HL-60/S4 treated with phorbol 12-myristate 13-acetate at 8.2 ng/mL for 4 days and 3 days (cell line): ENCODE results near the gene FCHSD2.

Experiments used
- in situ Hi-C: fragments of 300-500 bp; cut with MboI; formaldehyde crosslinking; loops from 2 replicates; pipeline ENCODE4 v1.15.0; 2022; ENCODE audit warnings: low sequenced_read_pairs

Gene FCHSD2

DNA sequence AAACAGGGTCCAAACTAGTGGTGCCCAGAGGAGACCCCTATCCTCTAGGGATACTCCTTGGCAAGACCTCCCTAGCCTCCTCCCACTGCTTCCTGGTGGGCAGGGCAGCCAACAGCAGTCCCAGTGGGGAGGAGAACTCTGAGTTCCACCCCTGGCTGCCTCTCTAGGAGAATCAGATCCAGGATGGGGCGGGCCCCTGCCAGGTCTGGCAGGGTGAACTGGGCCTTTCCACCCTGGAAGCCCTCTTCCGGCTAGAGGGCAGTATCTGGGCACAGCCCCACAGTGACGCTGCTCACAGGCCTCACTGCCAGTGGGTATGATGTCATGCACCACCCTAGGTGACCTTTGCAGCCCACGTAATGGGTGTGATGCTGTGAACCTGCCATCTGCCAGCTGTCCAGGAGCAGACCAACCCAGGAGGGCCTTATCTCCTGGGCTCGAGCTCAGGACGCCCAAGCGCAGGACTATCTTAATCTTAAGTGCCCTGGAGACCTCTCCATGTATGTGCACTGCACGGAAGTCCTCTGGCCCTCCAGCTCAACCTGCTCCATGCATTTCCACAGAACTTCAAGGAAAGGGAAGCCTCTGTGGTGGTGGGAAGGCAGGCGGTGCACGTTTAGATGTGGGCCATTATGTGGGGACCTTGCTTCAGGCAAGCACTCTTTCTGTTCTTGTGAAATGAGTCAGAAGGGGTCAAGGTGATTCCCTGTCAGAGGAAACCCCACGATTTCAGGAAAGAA lies 31.8 kb upstream of the FCHSD2 start:
- in situ Hi-C loops: no loop called here

- in situ Hi-C loops: no loop called here
These were observed 31.0 kb upstream of the FCHSD2 start for GRCh38 chr11:73172992-73173656.

DNA sequence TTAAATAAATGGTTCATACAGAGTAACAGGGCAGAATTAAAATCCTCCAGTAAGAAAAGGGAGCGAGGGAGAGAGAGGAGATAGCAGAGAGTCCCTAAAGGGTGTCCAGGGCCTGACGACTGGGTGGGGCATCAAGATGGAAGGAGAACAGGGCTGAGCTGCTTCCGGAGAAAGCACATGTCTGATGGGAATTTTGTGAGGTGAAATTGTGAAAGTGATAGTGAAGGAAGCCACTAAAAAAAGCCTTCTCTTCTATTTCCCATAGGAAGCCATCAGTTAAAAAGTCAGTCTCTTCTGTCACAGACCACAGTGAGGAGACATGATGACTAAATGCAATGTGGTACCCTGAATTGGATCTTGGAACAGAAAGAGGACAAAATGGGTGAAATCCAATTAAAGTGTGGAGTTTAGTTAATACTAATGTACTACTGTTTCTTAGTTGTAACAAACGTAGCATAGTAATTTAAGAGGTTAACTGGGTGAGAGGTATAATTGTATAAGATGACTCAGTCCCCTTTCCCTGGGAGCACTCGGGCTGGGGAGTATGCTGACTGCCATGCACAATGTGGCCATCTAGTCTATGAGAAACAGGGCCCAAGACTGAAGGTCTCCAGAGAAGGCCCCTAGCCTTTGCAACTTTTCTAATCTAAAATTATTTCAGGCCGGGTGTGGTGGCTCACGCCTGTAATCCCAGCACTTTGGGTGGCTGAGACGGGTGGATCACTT lies 29.5 kb upstream of the FCHSD2 start:
- in situ Hi-C loops: no loop called here

DNA sequence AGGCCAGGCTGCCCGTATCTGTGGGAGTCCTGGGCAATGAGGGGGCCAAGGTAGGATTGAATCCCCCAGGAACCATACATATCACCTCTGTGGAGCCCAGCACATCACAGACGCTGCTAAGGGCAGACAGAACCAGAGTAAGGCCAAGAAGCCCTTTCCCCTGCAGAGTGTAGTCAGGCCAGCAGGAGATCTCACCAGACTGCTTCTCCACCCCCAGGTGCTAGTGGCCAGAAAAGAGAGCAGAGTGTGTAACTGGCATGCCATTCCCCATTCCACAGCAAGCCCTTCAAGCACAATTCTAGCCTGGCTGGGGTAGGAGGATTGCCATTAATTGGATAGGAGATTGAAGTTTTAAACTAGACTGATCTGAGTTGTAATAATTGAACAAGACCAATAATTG lies 28.0 kb upstream of the FCHSD2 start:
- in situ Hi-C loops: no loop called here

DNA sequence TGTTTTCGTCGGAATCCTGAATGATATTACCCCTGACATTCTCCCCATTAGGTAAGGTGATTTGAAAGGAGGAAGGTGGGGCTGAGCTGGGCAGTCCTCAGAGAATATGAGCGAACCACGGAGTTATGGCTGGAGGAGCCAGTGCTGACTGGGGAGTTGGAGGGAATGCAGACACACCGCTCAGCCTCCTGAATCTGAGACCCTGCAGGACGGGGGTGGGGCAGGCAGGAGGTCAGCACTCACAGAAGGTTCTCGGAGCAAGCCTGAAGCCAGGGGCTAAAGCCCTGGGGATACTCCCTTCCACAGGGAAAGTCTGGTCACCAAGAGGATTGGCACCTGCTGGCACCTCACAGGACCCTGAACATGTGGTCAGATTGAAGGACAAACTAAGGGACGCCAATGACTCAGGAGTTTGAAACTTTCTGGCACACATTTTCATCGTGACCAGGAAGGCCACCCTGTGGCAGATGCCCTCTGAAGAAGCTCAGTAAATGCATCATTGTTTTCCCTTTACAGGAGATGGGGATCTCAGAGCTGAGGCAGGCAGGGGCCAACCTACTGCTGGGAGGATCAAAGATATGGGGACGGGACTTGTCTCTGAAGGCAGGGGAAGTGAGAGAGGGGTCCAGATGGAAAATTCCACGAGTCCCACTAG lies 26.9 kb upstream of the FCHSD2 start:
- in situ Hi-C loops: no loop called here

- in situ Hi-C loops: no loop called here
These were observed 25.3 kb upstream of the FCHSD2 start for GRCh38 chr11:73167363-73167954.

- in situ Hi-C loops: no loop called here
These were observed 22.9 kb upstream of the FCHSD2 start for GRCh38 chr11:73164803-73165540.

DNA sequence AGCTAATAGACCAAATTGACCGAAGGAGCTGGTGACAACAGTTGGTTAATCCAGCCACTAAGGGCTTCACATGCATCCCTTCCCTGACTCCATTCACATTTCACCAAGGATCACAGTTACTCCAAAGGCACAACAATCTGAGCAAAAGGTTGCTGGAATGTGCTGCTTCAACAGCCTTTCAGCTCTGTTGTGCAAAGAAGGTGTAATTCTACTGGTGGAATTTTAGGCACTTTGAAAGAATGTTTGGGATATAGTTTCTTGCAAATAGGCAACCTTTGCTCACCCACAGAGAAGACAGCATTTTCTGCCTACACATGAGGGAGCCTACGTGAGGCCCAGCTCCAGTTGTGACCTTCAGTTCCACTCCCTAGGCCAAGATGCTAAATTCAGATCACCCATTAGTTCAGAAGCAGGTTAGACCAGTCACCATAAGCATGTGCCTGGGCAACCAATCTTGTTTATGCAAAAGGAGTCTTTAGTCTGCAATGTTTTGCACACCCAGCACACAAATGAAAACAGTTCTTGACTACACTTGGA lies 21.6 kb upstream of the FCHSD2 start:
- in situ Hi-C loops: no loop called here

GRCh38 chr11:73162196-73162740 lies 20.1 kb upstream of the FCHSD2 start:
- in situ Hi-C loops: no loop called here

DNA sequence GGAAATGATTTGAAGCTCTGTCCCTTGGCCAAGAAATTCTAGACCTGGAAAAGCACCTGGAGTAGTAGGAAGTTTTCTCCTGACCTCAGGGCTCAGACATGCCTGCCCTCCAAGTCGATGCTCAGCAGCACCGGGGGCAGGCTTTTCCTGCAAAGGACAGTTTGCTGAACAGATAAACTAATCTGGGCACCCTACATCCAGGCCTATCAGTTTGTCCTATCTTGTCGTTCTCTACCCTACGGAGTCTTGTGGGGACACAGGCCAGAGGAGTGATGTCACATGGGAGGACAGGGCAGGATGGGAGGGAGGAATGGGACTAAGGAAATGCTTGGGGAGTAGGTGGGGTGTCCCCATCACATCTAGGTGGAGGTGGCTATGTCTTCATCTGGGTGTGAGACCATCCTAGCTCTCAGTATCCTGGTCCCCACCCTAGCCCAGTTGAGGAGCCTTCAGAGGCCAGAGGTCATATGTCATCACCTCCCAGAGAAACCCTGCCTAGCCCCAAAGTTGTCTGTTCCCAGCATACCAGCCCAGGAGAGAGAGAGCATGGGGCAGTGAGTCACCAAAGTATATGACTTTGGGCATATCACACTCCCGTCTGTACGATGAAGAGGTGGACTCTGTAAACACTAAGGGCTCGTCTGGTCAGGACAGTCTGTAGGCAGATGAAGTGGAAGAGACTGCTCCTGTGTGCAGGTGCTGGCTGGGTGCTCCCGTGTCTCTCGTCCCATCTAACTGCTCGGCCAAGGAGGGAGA lies 18.1 kb upstream of the FCHSD2 start:
- in situ Hi-C loops: no loop called here

GRCh38 chr11:73159297-73159696 lies 17.2 kb upstream of the FCHSD2 start:
- in situ Hi-C loops: no loop called here

- in situ Hi-C loops: no loop called here
These were observed 16.4 kb upstream of the FCHSD2 start for GRCh38 chr11:73158356-73159051.

DNA sequence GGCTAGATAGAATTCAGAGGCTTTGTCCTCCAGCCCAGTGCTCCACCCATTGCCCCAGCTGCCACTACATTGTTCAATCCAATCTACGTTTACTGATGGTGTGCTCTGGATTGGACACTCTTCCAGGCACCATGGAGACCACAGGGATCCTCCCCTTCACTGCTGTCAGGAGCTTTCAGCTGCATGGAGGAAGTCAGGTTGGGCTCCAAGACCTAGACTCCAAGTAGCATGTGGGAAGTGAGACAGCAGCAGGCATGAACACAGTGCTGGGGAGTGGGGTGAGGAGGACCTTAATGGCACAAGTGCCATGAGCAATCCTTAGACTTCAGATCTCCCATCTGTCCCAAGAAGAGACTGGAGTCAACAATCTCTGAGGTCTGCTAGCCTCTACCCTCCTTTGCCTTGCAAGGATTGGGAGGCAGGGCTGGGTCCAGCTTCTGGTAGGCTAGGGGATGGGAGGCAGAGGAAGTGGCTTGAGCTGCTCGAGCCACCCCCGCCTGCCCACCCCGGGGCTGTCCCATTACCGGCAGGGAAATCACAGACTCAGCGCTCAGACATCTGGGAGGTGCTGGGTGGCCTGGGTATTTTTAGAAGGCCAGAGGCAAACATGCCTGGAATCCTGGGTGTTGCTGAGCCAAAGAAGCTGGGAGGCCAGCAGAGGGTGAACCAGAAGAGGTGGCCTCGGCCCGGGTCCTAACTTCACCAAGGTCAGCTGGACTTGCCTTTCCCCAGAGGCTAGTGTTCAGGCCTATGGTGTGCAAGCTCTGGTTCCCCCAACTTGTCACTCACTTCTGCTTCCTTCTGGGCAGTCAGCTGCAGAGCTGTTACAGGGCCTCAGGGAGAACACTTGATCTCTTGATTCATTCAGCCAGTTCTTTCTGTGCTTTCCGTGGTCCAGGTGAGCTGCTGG lies 15.2 kb upstream of the FCHSD2 start:
- in situ Hi-C loops: no loop called here

- in situ Hi-C loops: no loop called here
These were observed 14.6 kb upstream of the FCHSD2 start for GRCh38 chr11:73156686-73157085.

DNA sequence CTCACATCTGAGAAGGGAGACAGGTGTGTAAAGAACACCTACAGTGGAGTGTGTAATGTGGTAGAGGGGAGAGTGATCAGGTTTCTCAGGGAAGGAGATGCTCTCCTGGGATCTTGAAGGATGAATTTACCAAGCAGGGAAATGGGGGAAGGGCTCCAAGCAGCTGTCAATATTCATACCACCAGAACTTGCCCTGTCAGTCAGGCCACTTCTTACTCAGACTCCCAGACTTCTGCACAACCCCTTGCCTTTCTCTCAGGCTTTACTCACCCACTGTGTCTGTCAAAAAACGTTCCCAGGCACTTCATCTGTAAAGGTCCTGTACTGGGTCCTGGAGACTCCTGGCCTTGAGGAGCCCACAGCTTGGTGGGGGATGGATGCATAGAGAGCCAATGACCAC lies 14.0 kb upstream of the FCHSD2 start:
- in situ Hi-C loops: no loop called here

DNA sequence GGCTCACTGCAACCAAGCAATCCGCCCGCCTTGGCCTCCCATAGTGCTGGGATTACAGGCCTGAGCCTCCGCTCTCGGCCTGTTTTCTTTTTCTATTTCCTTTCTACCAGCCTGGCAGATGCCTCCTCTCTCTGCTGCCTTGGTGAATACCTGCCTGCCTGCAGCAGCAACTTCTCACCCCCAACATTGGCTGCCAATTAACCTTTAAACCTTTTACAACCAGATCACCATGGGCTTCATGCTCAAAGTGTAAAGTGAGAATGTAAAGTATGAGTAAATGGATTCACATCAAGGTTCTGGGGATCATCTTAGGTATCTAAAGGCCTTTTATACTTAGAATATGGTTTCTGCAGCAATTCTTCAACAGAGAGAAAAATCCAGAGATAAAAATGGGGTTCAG lies 13.0 kb upstream of the FCHSD2 start:
- in situ Hi-C loops: no loop called here

DNA sequence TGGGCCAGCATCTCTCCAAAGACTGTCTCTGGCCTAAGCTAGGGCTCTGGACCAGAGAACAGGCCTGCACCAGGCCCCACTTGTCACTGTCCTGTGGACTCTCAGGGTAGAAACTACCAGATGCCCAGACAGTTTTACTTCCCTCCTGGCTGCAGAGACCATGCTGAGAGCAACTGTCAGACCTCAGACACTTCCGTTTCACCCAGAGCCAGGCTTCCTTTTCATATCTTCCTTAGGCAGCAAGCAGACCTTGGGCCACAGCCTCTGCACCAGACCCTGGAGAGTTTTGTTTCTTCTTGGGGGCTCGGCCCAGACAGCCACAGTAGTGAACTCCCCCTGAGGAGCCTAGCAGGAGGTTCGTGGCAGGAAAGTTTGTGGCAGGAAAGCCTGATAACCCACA lies 12.1 kb upstream of the FCHSD2 start:
- in situ Hi-C loops: no loop called here
